Fibroblast of villous mesenchyme (primary cell): Measurements from ENCODE around the gene CNTNAP4. TPM values are rescaled to one million over a fixed set of nuclear protein-coding genes. Genes with fewer than 3 reads are reported as not detected.

ENCODE experiments used
- DNase-seq: peaks from one replicate; pipeline ENCODE4 v3.0.0-alpha.2; 2010; ENCODE audit warnings: low read depth
- H3K4me3 ChIP-seq: 2 replicates; pipeline ENCODE4 v1.5.1; 2011; ENCODE audit warnings: low read depth, mild to moderate bottlenecking, low read length
- CTCF ChIP-seq: IDR thresholded peaks from 2 replicates; pipeline ENCODE4 v1.5.1; 2012; ENCODE audit warnings: low read depth, mild to moderate bottlenecking, low read length; ENCODE audit not compliant: insufficient read depth
- total RNA-seq: library from RNA; depleted of rRNA; stranded (reverse); fragments of >200 nt; gene quantifications from 2 replicates; pipeline ENCODE4 v1.2.3, GENCODE V29; 2012

The CNTNAP4 gene
- not detected in 2 replicates for total RNA-seq

- TF ChIP-seq CTCF: no peak
- DNase-seq: no peak
- H3K4me3 ChIP-seq: no peak within 1 kb of the TSS
Measured at GRCh38 chr16:76276745-76277438, at the start of gene CNTNAP4. Gene CNTNAP4 (plus strand): TSS chr16:76277401. CDS start chr16:76277663, 262 bp downstream.

DNA sequence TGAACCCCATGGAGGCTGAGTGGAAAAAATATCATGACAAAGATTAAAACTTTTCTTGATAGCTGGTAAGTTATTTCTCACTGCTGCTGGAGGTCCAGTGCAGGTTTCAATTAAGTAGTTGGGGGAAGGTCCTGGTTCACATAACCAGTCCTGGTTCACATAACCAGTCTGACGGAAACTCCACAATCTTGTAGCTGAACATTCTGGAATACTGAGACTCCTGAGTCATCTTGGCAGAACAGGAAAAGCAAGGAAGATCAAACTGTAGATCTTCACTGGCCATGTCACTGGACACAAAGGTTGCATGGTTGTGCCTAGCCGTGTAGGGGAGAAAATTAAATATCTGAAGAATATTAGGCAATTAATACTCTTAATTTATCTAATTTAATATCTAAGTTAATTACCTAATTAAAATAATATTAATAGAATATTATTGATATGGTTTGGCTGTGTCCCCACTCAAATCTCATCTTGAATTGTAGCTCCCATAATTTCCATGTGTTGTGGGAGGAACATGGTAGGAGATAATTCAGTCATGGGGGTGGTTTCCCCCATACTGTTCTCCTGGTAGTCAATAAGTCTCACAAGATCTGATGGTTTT lies 48.6 kb upstream of the CNTNAP4 start:
- TF ChIP-seq CTCF: no peak
- no peak for DNase-seq
- no peak overlapping the region for H3K4me3 ChIP-seq

DNA sequence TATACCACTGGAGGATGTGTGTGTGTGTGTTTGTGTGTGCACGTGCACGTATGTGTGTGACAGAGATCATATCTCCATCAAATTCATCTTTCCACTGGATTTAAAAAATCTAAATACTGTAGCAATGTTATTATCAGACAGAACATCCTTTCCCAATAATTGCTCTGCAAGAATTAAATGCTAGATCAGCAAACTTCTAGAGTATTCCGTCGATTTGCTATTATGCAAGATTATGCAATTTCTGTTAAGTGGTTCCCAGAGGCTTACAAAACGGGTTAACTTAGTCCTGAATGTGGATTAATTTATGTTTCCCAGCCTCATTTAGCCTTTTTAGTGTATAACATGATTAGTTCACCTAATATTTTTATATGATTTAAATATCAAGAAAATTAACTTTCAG lies 44.5 kb upstream of the CNTNAP4 start:
- no peak overlapping the region for H3K4me3 ChIP-seq
- no peak for DNase-seq
- TF ChIP-seq CTCF: no peak

DNA sequence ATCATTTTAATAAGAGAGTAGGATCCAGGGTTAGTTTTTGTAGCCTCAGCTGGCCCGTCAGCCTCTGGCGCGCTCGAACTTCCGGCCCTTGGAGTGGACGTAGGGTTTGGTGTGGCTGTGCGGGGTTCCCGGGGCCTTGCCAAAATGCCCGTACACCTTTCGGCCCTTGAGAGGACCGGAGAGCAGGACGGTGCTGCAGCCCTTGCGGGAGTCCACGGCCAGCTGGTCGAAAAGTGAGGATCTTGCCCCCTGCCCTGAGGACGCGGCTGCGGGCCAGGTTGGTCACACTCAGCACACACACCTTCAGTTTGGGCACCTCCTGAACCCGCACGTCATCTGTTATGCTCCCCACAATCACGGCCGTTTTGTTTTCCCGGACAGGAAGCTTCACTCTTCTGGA lies 42.2 kb upstream of the CNTNAP4 start:
- TF ChIP-seq CTCF: no peak
- H3K4me3 ChIP-seq: no peak overlapping the region
- DNase-seq: no peak

GRCh38 chr16:76235426-76235825 lies 41.8 kb upstream of the CNTNAP4 start:
- H3K4me3 ChIP-seq: no peak overlapping the region
- no peak for TF ChIP-seq CTCF
- no peak for DNase-seq

- no peak for TF ChIP-seq CTCF
- no peak overlapping the region for H3K4me3 ChIP-seq
- DNase-seq: no peak
Measured at GRCh38 chr16:76237471-76237870, 39.7 kb upstream of the CNTNAP4 start.
